ENCODE measurements around the gene SPATS1.

- TF ChIP-seq, protein P1, sequence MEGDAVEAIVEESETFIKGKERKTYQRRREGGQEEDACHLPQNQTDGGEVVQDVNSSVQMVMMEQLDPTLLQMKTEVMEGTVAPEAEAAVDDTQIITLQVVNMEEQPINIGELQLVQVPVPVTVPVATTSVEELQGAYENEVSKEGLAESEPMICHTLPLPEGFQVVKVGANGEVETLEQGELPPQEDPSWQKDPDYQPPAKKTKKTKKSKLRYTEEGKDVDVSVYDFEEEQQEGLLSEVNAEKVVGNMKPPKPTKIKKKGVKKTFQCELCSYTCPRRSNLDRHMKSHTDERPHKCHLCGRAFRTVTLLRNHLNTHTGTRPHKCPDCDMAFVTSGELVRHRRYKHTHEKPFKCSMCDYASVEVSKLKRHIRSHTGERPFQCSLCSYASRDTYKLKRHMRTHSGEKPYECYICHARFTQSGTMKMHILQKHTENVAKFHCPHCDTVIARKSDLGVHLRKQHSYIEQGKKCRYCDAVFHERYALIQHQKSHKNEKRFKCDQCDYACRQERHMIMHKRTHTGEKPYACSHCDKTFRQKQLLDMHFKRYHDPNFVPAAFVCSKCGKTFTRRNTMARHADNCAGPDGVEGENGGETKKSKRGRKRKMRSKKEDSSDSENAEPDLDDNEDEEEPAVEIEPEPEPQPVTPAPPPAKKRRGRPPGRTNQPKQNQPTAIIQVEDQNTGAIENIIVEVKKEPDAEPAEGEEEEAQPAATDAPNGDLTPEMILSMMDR (conservative IDR thresholded peaks at IDR 0.05; ENCODE audit: low read length), result no peak
- TF ChIP-seq EZH2phosphoT487 (IDR thresholded peaks at IDR 0.05; ENCODE audit: borderline replicate concordance), result no peak
Measured at GRCh38 chr6:44301782-44302564, 40.5 kb upstream of the SPATS1 start.

All from Loucy (cell line).